Stimulated activated CD4-positive, alpha-beta T cell treated with anti-CD3 and anti-CD28 coated beads, Interleukin-2, amount 100 ng/mL, for 48 hours (primary cell): ENCODE data around the gene PRKCH.
"Not testable (repeated sequence)": the region's sequence is repeated elsewhere in the genome, so short reads cannot be mapped to it uniquely, and the experiment has no call there.

Source experiments
- DNase-seq, 2 donors: peaks; one replicate each; pipeline ENCODE4 v3.0.0-alpha.2; 2020

Gene PRKCH

DNA sequence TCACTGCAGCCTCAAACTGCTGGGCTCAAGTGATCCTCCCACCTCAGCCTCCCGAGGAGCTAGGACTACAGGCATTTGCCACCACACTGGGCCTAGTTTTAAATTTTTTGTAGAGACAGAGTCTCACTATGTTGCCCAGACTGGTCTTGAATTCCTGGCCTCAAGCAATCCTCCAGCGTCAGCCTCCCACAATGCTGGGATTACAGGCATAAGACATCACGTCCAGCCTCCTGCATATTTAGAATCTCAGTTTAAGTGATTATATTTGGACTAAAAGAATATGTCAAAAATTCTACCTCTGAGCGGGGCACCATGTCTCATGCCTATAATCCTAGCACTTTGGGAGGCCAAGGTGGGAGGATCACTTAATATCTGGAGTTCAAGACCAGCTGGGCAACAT is 12.7 kb upstream of the PRKCH start:
- DNase-seq = not testable (repeated sequence)

DNA sequence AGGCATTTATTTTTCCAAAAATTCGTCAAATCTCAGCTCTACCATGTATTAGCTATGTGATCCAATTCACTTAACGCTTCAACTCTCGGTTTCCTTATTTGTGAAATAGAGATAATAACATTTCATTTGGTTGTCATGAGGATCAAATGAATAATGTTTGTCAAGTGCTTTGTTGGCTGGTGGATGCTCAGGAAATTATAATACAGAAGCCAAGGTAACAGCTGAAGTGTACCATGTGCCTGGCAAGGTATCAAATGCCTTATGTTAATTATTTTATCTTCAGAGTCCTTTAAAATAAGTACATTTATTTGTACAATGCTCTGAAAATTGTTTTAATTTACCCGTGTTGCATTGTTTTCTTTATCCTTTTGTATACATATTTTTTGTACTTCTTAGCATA is 6.1 kb upstream of the PRKCH start:
- DNase-seq = no peak

DNA sequence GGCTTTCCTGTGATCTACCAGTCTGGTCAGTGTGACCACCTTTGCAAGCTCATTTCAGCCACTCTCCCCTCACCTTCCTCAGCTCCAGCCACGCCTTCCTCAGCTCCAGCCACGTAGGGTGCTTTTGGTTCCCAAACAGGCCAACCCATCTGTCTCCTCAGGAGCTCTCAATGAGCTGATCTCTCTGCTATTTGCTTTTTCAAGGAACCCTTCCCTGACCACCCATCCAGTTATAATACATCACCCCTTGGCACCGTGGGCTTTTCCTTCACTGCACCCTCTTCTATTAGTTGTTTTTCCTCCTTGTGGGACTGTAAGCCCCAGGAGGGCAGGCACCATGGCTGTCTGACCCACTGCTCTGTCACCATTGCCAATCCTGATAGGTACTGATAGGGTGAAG is 2.3 kb upstream of the PRKCH start:
- no peak for DNase-seq

DNA sequence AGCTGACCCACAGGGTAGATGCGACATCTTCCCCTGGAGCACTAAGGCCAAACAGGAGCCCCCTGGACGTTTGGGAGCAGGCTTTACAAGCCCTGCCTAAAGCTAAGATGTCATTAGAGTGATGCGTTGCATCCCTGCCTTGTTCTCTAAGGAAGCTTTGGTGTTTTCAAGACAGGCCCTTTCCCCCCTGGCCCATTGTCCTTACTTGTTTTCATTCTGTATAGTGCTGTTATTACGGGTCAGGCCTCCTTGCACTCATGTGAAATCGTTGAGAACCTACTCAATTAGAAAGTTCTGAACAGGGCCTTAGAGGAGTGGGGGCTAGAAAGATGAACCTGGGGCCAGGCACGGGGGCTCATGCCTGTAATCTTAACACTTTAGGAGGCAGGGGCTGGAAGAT is 1.7 kb upstream of the PRKCH start:
- no peak for DNase-seq

DNA sequence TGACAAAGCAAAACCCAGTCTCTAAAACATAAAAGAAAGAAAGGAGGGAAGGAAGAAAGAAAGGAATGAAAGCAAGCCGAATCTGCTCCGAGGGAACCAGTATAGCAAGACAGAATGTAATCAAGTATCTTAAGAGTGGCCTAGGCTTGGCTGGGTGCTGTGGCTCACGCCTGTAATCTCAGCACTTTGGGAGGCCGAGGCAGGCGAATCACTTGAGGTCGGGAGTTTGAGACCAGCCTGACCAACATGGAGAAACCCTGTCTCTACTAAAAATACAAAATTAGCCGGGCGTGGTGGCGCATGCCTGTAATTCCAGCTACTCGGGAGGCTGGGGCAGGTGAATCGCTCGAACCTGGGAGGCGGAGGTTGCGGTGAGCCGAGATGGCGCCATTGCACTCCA is 1.2 kb upstream of the PRKCH start:
- DNase-seq = not testable (repeated sequence)

DNA sequence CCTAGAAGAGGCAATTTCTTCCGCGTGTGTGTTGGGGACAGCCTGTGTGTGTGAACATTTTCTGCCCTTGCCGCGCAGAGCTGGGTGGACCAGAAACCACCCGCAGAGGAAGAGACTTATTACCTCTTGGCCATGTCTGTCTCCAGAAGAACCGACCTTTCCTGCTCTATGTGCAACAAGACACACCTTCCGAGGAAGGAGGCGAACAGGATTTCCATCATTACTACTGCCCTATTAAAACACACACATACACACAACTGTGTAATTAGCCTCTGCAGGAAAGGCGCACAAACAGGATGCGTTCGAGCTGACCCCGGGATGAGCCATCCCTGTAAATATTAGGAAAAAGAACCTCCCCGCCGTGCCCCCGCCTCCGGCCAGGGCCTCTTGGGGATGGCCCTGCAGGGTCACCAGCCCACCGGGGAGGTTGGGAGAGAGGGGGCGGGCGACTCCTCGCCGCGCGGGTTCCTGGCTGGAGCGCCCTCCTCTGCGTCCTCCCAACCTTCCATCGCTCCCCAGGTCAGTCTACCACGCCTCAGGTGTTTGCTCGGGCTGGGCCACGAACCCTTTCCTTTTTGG is 484 bp upstream of the PRKCH start:
- no peak for DNase-seq

DNA sequence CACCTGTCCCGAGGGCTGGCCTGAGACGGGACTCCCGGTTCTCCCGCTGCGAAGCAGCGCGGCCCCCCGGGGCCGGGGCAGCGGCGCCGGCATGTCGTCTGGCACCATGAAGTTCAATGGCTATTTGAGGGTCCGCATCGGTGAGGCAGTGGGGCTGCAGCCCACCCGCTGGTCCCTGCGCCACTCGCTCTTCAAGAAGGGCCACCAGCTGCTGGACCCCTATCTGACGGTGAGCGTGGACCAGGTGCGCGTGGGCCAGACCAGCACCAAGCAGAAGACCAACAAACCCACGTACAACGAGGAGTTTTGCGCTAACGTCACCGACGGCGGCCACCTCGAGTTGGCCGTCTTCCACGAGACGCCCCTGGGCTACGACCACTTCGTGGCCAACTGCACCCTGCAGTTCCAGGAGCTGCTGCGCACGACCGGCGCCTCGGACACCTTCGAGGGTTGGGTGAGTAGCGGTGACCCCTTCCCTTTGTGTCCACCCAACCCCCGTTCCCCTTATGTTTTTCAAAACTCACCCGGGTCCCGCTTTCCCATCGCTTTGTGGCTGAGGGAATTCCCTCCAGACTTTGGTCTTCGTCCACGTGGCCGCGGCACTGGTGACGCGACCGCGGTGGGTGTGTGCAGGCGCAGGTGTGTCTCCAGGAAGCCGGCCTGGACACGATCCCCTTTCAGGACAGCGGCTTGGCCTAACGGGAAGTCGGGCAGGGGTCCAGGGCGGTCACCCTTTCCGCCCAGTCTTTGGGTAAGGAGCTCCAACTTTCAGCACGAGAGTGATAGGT is 826 bp downstream of the PRKCH start:
- DNase-seq = no peak

DNA sequence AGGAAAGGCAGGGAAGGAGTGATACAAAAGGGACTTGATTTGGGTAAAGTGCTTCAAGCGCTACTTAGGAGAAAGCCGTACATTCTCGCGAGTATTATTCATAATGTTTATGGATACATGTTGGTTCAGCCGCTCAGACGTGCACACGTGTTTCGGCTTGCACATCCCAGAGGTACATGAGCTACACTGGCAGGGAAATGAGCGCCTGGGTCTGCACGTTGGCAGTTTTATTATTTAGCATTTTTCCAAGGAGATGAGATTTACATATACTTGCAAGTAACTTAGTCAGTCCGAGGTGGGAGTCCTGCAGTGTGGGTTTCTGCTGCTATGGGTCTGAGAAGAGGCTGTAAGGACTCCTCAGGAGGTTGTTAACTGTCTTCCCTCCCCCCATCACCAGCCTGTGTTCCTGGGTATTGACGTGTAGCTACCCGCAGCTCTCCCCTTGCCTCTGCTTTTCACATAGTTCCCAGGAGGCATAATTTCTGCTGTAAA is 1.5 kb downstream of the PRKCH start:
- DNase-seq = no peak

DNA sequence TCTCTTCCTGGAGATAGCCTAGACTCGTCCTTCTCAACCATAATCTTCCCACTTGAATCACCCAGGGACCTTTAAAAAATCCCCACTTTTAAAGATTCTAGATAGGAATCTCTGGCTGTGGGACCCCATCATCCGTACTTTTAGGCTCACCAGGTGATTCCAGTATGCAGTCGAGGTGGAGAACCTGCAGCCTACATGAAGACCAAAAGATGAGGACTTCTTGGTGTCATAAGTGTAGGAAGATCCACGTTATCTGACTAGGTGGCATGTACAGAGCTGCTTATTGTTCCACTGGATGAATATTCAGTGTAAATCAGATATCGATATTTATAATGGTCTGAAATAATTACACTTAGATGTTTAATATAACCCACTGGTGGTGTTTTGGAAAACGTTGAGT is 2.6 kb downstream of the PRKCH start:
- no peak for DNase-seq

DNA sequence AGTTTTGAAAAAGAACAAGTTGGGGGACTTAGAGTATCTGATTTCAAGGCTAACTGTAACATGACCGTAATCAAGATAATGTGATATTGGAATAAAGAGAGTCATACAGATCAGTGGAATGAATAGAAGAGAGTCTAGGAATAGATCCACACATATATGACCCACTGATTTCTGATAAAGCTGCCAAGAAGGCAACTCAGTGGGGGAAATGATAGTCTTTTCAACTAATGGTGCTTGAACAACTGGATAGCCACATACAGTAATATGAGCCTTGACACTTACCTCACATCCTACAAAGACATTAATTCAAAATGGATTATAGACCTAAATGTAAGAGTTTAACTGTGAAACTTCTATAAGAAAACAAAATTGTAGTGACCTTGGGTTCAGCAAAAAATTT is 3.8 kb downstream of the PRKCH start:
- no peak for DNase-seq

DNA sequence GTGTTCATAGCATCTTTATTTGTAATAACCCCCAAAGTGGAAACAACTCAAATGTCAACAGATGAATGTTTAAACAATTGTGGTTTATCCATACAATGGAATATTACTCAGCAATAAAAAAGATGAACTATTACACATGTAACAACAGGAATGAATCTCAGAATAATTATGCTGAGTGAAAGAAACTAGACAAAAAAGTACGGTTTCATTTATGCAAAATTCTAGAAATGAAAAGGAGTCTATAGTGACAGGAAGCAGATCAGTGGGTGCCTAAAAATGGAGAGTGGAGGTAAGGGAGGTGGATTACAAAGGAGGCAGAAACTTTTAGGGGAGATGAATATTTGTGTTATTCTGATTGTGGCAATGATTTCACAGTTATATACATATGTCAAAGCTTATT is 4.8 kb downstream of the PRKCH start:
- no peak for DNase-seq

DNA sequence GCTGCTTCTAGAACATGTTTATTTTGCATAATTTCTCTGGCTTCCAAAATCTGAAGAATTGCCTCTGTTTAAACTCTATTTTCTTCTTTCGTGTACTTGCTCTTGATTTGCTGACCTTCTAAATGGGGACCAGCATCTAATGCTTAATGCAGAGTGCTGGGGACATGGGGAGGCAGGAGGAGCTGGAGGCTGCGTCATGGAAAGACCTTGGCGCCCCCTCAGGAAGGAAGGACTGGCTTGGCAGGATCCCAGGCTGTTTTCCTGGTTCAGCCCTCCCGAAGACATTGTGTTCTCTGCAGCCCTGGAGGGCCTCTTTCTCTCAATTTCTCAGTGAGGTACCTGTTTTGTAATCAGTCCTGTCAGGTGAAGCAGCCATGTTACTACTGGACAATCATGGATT is 5.5 kb downstream of the PRKCH start:
- DNase-seq = no peak

DNA sequence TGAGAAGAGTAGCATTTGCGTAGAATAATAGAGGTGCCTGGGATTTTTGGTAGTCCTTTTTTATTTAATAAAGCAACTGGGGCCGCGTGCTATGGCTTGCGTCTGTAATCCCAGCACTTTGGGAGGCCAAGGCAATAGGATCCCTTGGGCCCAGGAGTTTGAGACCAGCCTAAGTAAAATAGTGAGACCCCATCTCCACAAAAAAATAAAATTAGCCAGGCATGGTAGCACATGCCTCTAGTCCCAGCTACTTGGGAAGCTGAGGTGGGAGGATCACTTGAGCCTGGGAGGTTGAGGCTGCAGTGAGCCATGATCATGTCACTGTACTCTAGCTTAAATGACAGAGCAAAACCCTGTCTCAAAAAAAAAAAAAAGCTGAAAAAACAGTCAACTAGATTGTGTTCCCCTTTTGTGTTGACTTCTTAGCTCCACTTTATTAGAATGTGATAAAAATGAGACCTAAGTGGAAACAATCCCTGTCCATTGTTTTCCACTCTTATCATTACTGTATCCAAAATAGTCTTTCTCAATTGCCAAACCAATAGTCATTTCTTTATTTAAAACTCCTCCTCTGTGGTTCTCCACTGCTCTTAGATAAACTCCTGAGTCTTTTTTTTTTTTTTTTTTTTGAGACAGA is 7.4 kb downstream of the PRKCH start:
- no peak for DNase-seq

DNA sequence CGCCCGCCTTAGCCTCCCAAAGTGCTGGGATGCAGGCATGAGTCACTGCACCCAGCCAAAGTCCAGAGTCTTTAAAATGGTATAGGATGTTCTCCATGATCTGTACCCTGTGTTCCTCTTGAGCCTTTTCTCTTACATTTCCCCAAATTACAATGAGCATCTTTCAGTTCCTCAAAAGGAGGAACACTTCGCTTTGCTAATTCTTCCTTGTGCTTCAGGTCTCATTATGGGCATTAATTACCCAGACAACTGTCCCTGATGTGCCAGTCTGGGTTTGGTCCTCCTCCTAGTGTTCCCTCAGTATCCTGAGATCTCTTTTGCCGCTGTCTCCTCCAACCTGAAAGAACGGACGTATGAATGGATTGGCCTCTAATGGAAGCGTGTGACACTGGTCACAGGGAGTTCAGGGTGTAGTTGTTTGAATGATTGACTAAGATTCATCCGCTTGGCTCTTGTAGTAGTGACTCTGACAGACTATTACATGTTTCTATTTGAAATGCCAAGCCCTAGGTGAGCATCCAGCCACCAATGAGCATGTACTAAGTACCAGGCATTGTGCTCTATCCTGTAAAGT is 8.2 kb downstream of the PRKCH start:
- DNase-seq = no peak

DNA sequence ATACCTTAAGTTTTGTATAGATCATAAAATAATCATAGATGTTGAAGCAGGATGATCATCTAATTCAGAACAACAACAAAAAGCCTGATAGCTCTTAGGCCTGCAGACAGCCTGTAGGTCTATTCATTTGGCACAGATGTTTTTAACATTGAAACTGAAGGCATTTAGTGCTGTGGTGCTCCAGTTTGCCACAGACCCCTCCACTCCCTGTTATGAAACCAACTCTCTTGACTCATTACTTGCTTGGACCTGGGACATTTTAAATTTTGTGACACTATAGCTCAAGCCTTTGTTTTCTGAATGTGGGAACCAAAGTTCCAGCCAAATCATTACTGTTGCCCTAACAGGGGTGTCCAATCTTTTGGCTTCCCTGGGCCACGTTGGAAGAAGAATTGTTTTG is 9.1 kb downstream of the PRKCH start:
- DNase-seq = no peak

DNA sequence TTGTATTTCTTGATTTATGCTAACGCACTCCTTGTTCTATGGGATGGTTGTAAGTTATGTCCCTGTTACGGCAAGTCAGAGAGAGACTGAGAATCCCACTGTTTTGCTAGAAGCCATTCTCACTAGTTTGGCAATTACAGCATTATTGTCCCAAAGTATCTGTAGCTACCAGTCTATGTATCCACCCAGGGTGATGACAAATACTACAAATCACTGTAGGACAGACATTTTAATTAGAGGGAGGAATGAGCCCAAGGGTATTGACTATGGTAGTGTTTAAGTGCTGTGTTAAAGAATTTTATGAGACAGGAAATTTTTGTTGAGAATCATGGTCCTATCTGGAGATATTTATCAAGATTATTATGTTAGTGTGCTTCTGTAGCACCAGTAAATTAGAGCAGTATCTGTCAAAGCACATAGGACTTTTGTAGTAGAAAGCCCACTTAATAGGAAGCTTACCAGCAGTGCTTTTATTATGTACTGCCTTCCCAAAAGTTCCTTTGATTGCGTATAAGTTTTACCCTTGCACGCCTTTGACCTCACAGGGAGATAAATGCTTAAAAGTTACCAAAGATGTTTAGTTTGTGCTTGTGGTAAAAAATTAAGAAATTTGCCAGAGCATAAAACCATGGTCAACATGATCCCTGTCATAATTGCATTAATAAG is 10.7 kb downstream of the PRKCH start:
- DNase-seq = no peak

DNA sequence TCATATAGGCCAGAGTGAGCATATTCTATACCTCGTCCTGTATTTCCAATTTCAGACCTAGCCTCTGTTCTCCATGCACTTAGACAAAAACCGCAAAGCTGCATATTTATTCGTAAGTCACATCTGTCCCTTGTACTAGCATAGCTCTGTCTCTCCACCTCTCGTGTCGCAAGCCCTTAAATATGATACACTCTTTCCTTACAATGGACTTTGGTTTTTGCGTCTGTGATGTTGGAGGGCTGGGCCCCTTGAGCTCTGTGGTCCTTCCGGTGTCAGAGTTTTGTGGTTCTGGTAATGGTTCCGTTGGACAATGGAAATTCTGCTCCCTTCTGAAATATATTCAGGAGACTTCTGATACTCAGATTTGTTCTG is 11.3 kb downstream of the PRKCH start:
- DNase-seq = no peak

DNA sequence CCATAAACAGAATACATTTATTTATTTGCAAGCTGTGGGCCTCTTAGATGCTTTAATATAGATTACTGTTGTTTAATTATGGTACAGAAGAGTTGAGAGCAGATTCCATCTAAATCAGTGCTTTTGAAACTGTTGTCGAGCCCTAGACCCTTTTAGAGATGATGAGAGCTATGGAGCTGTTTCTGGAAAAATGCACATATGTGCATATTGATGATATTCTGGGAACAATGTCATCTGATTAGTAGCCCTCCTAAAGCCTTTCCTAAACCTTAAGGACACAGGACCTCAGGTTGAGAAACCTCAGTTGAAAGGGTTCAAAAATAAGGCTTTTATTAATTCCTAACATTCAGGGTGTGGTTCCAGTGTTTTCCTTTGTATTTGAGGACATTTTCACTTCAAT is 11.7 kb downstream of the PRKCH start:
- no peak for DNase-seq

DNA sequence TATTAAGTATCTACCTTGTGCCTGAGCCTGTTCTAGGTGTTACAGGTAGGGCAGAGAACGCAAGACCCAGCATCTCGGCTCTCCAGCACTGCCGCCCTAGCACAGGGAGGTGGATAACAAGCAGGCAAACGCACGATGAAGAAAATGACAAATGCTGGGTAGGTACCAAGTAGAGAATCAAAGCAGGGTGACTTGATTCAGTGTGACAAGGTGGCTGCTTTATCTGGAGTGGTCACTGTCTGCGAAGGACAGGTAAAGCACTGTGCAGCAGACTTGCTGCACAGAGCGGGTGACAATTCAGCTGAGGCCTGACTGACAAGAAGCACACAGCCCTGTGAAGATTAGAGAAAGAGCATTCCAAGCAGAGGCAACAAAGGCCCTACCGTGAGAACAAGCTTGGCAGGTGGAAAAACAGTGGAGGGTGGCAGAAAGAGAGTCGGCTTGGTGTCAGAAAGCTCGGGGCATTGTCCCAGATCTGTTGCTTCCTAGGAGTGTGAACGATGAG is 12.9 kb downstream of the PRKCH start:
- DNase-seq = no peak

DNA sequence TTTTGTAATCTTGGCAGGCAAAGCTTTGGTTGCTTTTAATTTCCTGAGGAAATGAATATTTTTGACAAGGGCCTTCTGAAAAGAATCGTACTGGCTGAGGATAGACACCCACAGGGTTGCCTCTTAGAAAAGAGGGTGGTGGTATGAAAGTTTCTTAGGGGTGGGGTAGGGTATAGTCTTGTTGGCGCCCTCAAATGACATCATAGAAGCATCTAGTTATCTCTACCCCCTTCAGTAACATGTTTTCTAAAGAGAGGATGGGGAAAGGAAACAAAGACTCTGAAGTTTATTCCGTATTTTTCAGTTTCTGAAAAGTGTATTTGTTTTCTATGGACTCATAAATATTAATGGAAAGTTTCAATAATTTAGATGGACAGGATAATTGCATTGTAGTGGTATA is 13.7 kb downstream of the PRKCH start:
- no peak for DNase-seq

DNA sequence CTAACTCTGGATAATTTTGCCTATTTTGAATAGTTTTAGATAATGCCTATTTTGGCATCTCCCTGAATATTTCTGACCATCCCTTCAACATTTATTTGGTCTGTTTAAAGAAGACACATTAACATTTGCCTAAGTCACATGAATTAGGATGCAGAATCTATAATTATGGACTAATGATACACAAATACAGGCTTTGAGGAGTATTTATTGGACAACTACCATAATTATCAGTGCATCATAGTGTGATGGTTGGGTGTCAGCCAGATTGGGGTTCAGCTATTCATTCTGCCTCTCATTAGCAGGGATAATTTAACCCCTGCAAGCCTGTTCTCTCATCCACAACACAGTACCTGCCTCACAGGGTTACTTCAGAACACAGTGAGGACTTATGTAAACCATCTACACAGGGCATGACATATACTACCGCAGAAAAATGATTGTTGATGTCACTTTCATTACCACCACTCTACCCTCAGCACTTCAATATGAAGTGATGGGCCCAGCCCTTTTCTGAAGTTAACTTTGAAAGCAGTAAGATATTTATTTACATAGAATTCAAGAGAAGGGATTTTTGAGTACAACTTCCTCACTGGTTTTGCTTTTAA is 14.4 kb downstream of the PRKCH start:
- DNase-seq = no peak

DNA sequence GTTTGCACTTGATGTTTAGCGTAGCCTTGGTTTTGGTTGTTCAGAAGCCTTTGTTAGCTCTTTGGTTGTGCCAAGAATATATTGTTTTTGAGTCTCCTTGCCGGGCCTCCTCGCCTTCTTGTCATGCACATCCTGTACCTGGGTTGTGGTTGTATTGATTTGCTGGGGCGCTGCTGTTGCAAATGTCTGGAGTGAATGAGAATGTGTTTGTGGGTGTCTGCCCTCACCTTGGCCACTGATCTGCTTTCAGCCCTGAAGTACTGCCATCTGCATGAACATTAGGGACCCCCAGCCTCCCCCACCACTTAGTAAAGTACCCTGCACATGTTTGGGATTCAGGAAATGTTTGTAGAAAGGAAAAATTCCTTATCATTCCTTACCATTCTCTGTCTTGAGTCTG is 16.5 kb downstream of the PRKCH start:
- no peak for DNase-seq

DNA sequence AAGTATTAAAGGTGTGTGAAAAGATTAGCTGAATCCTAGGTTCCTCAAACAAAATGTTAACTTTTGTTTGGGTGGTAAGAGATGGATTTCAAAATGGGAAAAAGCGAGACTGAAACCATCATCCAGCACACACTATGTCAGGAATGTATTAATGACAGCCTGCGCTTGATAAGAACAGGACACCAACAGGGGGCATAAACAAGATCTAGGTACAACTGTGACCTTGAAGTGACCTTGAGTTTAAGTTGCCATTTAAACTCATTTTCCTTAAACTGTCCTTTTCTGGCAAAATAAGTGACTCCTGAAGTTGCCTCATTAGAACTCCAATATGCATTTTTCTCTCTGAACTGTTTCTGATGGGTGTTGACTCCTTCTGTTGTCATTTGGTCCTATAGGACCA is 17.1 kb downstream of the PRKCH start:
- no peak for DNase-seq
